ENCODE results near the gene PRKCH. TPM values are rescaled to one million over a fixed set of nuclear protein-coding genes. Genes with fewer than 3 reads are reported as not detected.
A peak's percentile ranks its signal among the peaks of the same experiment; 100 is the strongest.

PRKCH gene
- total and polyA plus RNA-seq, 2 of the 13 experiments (the other 11 are each of a cell fraction or from before 2014, with no cell fraction given), result 0.48 to 1.3 TPM

DNA sequence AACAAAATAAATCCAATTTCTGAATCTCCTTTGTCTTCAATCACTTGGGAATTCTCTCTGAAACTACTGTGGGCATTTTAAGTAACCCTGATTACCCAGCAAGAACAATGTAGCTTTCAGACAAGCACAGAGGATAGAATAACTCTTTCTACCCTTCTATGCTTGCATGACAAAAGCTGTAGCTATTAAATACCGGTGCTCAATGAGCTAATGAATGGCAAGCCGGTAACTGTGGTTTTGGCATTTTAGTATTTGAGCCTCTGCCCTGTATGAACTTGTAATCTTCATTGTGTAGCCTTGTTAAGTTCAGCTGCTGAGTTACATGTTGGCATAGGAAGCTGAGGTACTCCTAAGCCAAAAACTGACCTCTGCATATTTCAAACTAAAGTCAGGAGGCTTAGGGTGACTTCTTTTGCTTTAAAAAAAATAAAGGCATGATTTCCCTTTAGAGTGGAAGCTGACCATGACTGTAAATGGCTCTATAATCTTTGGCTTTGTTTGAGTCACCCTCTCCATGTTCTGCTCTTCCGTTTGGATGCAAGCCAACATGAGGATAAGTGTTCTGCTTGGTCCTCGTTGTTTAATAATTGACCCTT lies 202.9 kb downstream of the PRKCH start (continued):
- TF ChIP-seq, protein P1, sequence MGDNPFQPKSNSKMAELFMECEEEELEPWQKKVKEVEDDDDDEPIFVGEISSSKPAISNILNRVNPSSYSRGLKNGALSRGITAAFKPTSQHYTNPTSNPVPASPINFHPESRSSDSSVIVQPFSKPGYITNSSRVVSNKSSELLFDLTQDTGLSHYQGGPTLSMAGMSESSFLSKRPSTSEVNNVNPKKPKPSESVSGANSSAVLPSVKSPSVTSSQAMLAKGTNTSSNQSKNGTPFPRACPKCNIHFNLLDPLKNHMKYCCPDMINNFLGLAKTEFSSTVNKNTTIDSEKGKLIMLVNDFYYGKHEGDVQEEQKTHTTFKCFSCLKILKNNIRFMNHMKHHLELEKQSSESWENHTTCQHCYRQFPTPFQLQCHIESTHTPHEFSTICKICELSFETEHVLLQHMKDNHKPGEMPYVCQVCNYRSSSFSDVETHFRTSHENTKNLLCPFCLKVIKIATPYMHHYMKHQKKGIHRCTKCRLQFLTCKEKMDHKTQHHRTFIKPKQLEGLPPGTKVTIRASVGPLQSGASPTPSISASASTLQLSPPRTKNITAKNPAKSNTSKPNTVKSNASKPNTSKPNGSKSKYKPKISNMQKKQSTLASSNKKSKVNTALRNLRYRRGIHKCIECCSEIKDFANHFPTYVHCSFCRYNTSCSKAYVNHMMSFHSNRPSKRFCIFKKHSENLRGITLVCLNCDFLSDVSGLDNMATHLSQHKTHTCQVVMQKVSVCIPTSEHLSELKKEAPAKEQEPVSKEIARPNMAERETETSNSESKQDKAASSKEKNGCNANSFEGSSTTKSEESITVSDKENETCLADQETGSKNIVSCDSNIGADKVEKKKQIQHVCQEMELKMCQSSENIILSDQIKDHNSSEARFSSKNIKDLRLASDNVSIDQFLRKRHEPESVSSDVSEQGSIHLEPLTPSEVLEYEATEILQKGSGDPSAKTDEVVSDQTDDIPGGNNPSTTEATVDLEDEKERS (CRISPR knock-in tag; IDR thresholded peaks at IDR 0.05), result no peak
- no peak for TF ChIP-seq RELA (CRISPR knock-in tag; IDR thresholded peaks at IDR 0.05)
- peak in 1 of 2 experiments; percentile 69; a peak in 2 of 4 replicates for TF ChIP-seq EP300 (IDR thresholded peaks at IDR 0.05; ENCODE audit: low read depth in 2 of 2, low read length in 2 of 2)
- TF ChIP-seq EP300 (CRISPR knock-in tag; IDR thresholded peaks at IDR 0.05; ENCODE audit: borderline replicate concordance), result no peak
- TF ChIP-seq BHLHE40 (IDR thresholded peaks at IDR 0.05; ENCODE audit: low read length), result no peak
- TF ChIP-seq, protein P2, sequence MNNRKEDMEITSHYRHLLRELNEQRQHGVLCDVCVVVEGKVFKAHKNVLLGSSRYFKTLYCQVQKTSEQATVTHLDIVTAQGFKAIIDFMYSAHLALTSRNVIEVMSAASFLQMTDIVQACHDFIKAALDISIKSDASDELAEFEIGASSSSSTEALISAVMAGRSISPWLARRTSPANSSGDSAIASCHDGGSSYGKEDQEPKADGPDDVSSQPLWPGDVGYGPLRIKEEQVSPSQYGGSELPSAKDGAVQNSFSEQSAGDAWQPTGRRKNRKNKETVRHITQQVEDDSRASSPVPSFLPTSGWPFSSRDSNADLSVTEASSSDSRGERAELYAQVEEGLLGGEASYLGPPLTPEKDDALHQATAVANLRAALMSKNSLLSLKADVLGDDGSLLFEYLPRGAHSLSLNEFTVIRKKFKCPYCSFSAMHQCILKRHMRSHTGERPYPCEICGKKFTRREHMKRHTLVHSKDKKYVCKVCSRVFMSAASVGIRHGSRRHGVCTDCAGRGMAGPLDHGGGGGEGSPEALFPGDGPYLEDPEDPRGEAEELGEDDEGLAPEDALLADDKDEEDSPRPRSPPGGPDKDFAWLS (CRISPR knock-in tag; IDR thresholded peaks at IDR 0.05; ENCODE audit: borderline replicate concordance), result no peak
- no peak for TF ChIP-seq PTBP1 (IDR thresholded peaks at IDR 0.05; ENCODE audit: low read depth, low read length, poor library complexity, severe bottlenecking)
- TF ChIP-seq, protein P3, sequence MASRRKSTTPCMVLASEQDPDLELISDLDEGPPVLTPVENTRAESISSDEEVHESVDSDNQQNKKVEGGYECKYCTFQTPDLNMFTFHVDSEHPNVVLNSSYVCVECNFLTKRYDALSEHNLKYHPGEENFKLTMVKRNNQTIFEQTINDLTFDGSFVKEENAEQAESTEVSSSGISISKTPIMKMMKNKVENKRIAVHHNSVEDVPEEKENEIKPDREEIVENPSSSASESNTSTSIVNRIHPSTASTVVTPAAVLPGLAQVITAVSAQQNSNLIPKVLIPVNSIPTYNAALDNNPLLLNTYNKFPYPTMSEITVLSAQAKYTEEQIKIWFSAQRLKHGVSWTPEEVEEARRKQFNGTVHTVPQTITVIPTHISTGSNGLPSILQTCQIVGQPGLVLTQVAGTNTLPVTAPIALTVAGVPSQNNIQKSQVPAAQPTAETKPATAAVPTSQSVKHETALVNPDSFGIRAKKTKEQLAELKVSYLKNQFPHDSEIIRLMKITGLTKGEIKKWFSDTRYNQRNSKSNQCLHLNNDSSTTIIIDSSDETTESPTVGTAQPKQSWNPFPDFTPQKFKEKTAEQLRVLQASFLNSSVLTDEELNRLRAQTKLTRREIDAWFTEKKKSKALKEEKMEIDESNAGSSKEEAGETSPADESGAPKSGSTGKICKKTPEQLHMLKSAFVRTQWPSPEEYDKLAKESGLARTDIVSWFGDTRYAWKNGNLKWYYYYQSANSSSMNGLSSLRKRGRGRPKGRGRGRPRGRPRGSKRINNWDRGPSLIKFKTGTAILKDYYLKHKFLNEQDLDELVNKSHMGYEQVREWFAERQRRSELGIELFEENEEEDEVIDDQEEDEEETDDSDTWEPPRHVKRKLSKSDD (CRISPR knock-in tag; IDR thresholded peaks at IDR 0.05; ENCODE audit: low read depth), result no peak
- TF ChIP-seq MZF1 (CRISPR knock-in tag; IDR thresholded peaks at IDR 0.05; ENCODE audit: borderline replicate concordance), result no peak
- no peak for TF ChIP-seq ZNF891 (CRISPR knock-in tag; IDR thresholded peaks at IDR 0.05)
- TF ChIP-seq ZNF225 (CRISPR knock-in tag; IDR thresholded peaks at IDR 0.05), result no peak
- TF ChIP-seq SOX13 (IDR thresholded peaks at IDR 0.05), result no peak
- peak in 1 of 2 experiments; percentile 41; a peak in 1 of 4 replicates for TF ChIP-seq SOX13 (CRISPR knock-in tag; conservative IDR thresholded peaks at IDR 0.05 in 1 of 2, IDR thresholded peaks at IDR 0.05 in 1 of 2)
- TF ChIP-seq ZFP90 (CRISPR knock-in tag; IDR thresholded peaks at IDR 0.05; ENCODE audit: borderline replicate concordance), result no peak
- no peak for TF ChIP-seq RAD21 (CRISPR knock-in tag; IDR thresholded peaks at IDR 0.05)
- TF ChIP-seq, protein P4, sequence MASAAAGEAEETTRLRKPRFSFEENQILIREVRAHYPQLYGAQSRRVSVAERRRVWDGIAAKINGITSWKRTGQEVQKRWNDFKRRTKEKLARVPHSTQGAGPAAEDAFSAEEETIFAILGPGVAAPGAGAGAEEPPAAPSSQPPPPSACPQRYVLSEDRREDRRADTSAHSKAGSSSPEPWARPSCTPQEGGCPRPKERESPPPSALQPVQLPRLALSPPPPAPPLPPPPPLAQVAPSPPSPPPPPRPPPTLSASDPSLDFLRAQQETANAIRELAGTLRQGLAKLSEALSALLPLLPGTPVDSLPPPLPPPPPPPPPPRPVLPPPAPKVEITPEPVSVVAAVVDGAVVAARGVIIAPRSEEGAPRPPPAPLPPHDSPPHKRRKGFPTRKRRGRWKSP (CRISPR knock-in tag; IDR thresholded peaks at IDR 0.05), result no peak
- TF ChIP-seq ELF3 (CRISPR knock-in tag; IDR thresholded peaks at IDR 0.05), result peak; percentile 94
- no peak for TF ChIP-seq PHF21A (CRISPR knock-in tag; IDR thresholded peaks at IDR 0.05)
- TF ChIP-seq FOXJ3 (CRISPR knock-in tag; IDR thresholded peaks at IDR 0.05; ENCODE audit: borderline replicate concordance), result 0 out of 2 replicates have a peak, but pooled peaks have one; percentile 23
- no peak for TF ChIP-seq ZNF839 (CRISPR knock-in tag; IDR thresholded peaks at IDR 0.05; ENCODE audit: borderline replicate concordance)
- no peak; the same call in 1 of the 2 replicates for TF ChIP-seq MIXL1 (CRISPR knock-in tag; IDR thresholded peaks at IDR 0.05)
- no peak for TF ChIP-seq PHF20 (CRISPR knock-in tag; IDR thresholded peaks at IDR 0.05)
- TF ChIP-seq CBFB (CRISPR knock-in tag; IDR thresholded peaks at IDR 0.05), result no peak
